HepG2 (cell line): ENCODE results near the gene ATG2A. TPM values are rescaled to one million over a fixed set of nuclear protein-coding genes. Genes with fewer than 3 reads are reported as not detected.

Source experiments
- ATAC-seq: fragments of 200-7000 bp; cut with Tn5 transposase; 3 replicates; pipeline ENCODE4 v1.9.1; 2020; ENCODE audit warnings: mild to moderate bottlenecking, moderate library complexity
- BruUV-seq: library from RNA; stranded (reverse); fragments of 400-500 nt; replicated peaks from 2 replicates; lab custom pipeline; 2021; lab: Mats Ljungman, UMichigan
- CTCF ChIA-PET: fragments of 300-600 bp; formaldehyde crosslinking; extraction: SDS; loops from one replicate; lab custom pipeline; 2021; ENCODE audit warnings: low total read pairs, inconsistent platforms, low intra/inter-chr PET ratio; lab: Yijun Ruan, JAX
- POLR2A ChIA-PET: fragments of 350-600 bp; sonication (Branson Sonifier 250); formaldehyde crosslinking; loops from one replicate; lab custom pipeline; 2020; ENCODE audit warnings: antibody characterized with exemption, inconsistent platforms; lab: Yijun Ruan, JAX
- DNase-seq: peaks from one replicate; pipeline ENCODE4 v3.0.0-alpha.2; 2015; ENCODE audit warnings: low spot score
- FAIRE-seq: peaks from 3 replicates; lab custom pipeline; 2011; peaks lifted over from hg19 to GRCh38; lab: Jason Lieb, UNC
- H2AFZ ChIP-seq: one replicate; pipeline ENCODE4 v1.6.1; 2011; ENCODE audit warnings: low read length, inconsistent platforms
- H3K27ac ChIP-seq: fragments of 300-600 bp; 3 replicates; pipeline ENCODE4 v1.8.0; 2011; ENCODE audit warnings: mixed run types, mild to moderate bottlenecking, mixed read lengths, low read length, inconsistent platforms; ENCODE audit not compliant: insufficient read depth; ENCODE audit errors: extremely low read length
- H3K27me3 ChIP-seq, 2 experiments: fragments of 200-600 bp in 1 of 2; 2 replicates in 1 of 2; 3 replicates in 1 of 2; pipeline versions ENCODE4 v1.6.0 to v1.8.0; 2011; ENCODE audit warnings: low read length in 2 of 2, mild to moderate bottlenecking in 2 of 2, moderate library complexity in 2 of 2, inconsistent platforms in 1 of 2; ENCODE audit not compliant: insufficient read depth in 2 of 2, control insufficient read depth in 1 of 2
- H3K36me3 ChIP-seq, 2 experiments: fragments of 200-600 bp in 1 of 2; replicated peaks in 1 of 2; 2 replicates in 1 of 2; 3 replicates in 1 of 2; pipeline versions ENCODE4 v1.5.1 to v1.8.0; 2011; ENCODE audit warnings: low read length in 2 of 2, inconsistent platforms in 1 of 2; ENCODE audit not compliant: insufficient read depth in 2 of 2, control insufficient read depth in 1 of 2
- H3K4me1 ChIP-seq: 2 replicates; pipeline ENCODE4 v1.5.1; 2012; ENCODE audit warnings: low read length, inconsistent platforms; ENCODE audit not compliant: insufficient read depth
- H3K4me2 ChIP-seq: 2 replicates; pipeline ENCODE4 v1.6.0; 2011; ENCODE audit warnings: low read depth, low read length, inconsistent platforms
- H3K4me3 ChIP-seq, 3 experiments: fragments of 200-600 bp in 1 of 3; sonication (generic), shearing (Covaris generic) in 1 of 3; replicated peaks in 1 of 3; 2 replicates each; pipeline ENCODE4 v1.5.1; 2011 to 2016; ENCODE audit warnings: low read length in 3 of 3, inconsistent platforms in 2 of 3, low read depth in 2 of 3, mild to moderate bottlenecking in 2 of 3, control low read depth in 1 of 3, mixed read lengths in 1 of 3; ENCODE audit not compliant: insufficient read depth in 1 of 3
- H3K79me2 ChIP-seq: one replicate; pipeline ENCODE4 v1.6.1; 2011; ENCODE audit warnings: low read length, inconsistent platforms; ENCODE audit not compliant: insufficient read depth
- H3K9ac ChIP-seq: 2 replicates; pipeline ENCODE4 v1.6.0; 2011; ENCODE audit warnings: mild to moderate bottlenecking, low read depth, low read length, inconsistent platforms; ENCODE audit not compliant: insufficient read depth
- H3K9me3 ChIP-seq: 2 replicates; pipeline ENCODE4 v1.5.1; 2012; ENCODE audit warnings: mild to moderate bottlenecking, low read length
- H4K20me1 ChIP-seq: 2 replicates; pipeline ENCODE4 v1.6.0; 2011; ENCODE audit warnings: inconsistent platforms, mild to moderate bottlenecking, low read length, moderate library complexity; ENCODE audit not compliant: insufficient read depth
- ASH2L ChIP-seq: fragments of 300-600, 200-600 bp; sonication (generic); IDR thresholded peaks from 2 replicates; pipeline ENCODE4 v1.7.0; 2017; ENCODE audit warnings: low read depth, mild to moderate bottlenecking, moderate library complexity, mixed read lengths, low read length; ENCODE audit not compliant: insufficient read length
- ATF3 ChIP-seq: sonication (generic); formaldehyde crosslinking; IDR thresholded peaks from 2 replicates; pipeline ENCODE4 v1.4.0; 2020; ENCODE audit warnings: missing genetic modification reagents
- EEA1 ChIP-seq: sonication (generic); formaldehyde crosslinking; IDR thresholded peaks from 2 replicates; pipeline ENCODE4 v1.5.1; 2020; ENCODE audit warnings: mild to moderate bottlenecking, missing genetic modification reagents, borderline replicate concordance
- KAT7 ChIP-seq: IDR thresholded peaks from 2 replicates; pipeline ENCODE4 v1.6.1; 2018; ENCODE audit warnings: borderline replicate concordance, missing compliant biosample characterization
- LCORL ChIP-seq, 2 experiments: fragments of 450-650 bp in 1 of 2; sonication (generic) in 1 of 2; formaldehyde crosslinking in 1 of 2; IDR thresholded peaks; 2 replicates each; pipeline versions ENCODE4 v1.5.0 to v1.6.1; 2017 to 2020; ENCODE audit warnings: antibody characterized with exemption in 1 of 2, missing genetic modification reagents in 1 of 2
- MYC ChIP-seq: sonication (generic); formaldehyde crosslinking; IDR thresholded peaks from 2 replicates; pipeline ENCODE4 v1.9.0; 2021; ENCODE audit warnings: missing genetic modification reagents, borderline replicate concordance
- NFE2 ChIP-seq: sonication (generic); formaldehyde crosslinking; IDR thresholded peaks from 2 replicates; pipeline ENCODE4 v1.4.0; 2020; ENCODE audit warnings: missing genetic modification reagents
- NFYB ChIP-seq: sonication (generic); formaldehyde crosslinking; IDR thresholded peaks from 2 replicates; pipeline ENCODE4 v1.4.0; 2020; ENCODE audit warnings: missing genetic modification reagents
- RARA ChIP-seq: IDR thresholded peaks from 2 replicates; pipeline ENCODE4 v1.6.1; 2016; ENCODE audit warnings: missing genetic modification reagents, missing compliant biosample characterization
- SUZ12 ChIP-seq: fragments of 150-350 bp; IDR thresholded peaks from 2 replicates; pipeline ENCODE4 v1.6.1; 2014; ENCODE audit warnings: low read depth, low read length
- TOPORS ChIP-seq: sonication (generic); formaldehyde crosslinking; IDR thresholded peaks from 2 replicates; pipeline ENCODE4 v1.8.0; 2023; ENCODE audit warnings: mild to moderate bottlenecking, missing genetic modification reagents
- ZFP37 ChIP-seq: sonication (generic); formaldehyde crosslinking; IDR thresholded peaks from 2 replicates; pipeline ENCODE4 v1.4.0; 2020; ENCODE audit warnings: missing genetic modification reagents, borderline replicate concordance
- ZNF558 ChIP-seq: sonication (generic); formaldehyde crosslinking; IDR thresholded peaks from 2 replicates; pipeline ENCODE4 v1.9.0; 2022; ENCODE audit warnings: mild to moderate bottlenecking, missing genetic modification reagents, borderline replicate concordance
- ZNF770 ChIP-seq: sonication (generic); formaldehyde crosslinking; IDR thresholded peaks from 2 replicates; pipeline ENCODE4 v1.5.0; 2020; ENCODE audit warnings: mild to moderate bottlenecking, missing genetic modification reagents
- ZNF816 ChIP-seq: sonication (generic); formaldehyde crosslinking; IDR thresholded peaks from 2 replicates; pipeline ENCODE4 v1.8.0; 2022; ENCODE audit warnings: missing genetic modification reagents, mild to moderate bottlenecking, borderline replicate concordance
- WGBS: methylation state at CpG from one replicate; pipeline ENCODE4 v1.1.6; 2017; ENCODE audit warnings: low lambda C conversion rate; 5-methylcytosine and 5-hydroxymethylcytosine counted together
- in situ Hi-C: cut with HindIII; loops from 2 replicates; pipeline ENCODE4 v1.10.0; 2017; ENCODE audit warnings: low pct_unique_long_range_greater_than_20kb; ENCODE audit not compliant: extremely low pct_ligation_motif_present
- intact Hi-C: fragments of 100-400 bp; cut with micrococcal nuclease; formaldehyde crosslinking; loops from one replicate; pipeline ENCODE4 v1.10.0; 2022; ENCODE audit not compliant: unreplicated experiment
- polyA plus RNA-seq, 8 experiments: library from polyadenylated mRNA; depleted of rRNA in 3 of 8; stranded (reverse) in 7 of 8; unstranded in 1 of 8; fragments of >200 nt; fragmentation: Illumina TruSeq in 4 of 8; extraction: Trizol in 4 of 8; gene quantifications; 2 replicates each; pipeline versions ENCODE4 v1.2.1 to v1.2.3, GENCODE V29; 2011 to 2016; ENCODE audit warnings: low read depth in 4 of 8, missing spikeins in 1 of 8, mixed read lengths in 1 of 8; ENCODE audit not compliant: insufficient read depth in 1 of 8
- total RNA-seq, 5 experiments: library from RNA; depleted of rRNA; stranded (reverse); fragments of >200 nt; fragmentation: Illumina TruSeq; extraction: Trizol; gene quantifications; 2 replicates each; pipeline ENCODE4 v1.2.3, GENCODE V29; 2016; ENCODE audit warnings: low read depth in 1 of 5

ATG2A gene
- total and polyA plus RNA-seq, 2 of the 13 experiments (the other 11 are each of a cell fraction or from before 2014, with no cell fraction given) = 6.7 to 8.0 TPM

- intact Hi-C loops = no loop called here
- no peaks in the 10 kb centered on the region for H3K27me3 ChIP-seq
- peaks cover 13 to 30% of the 10 kb centered on the region in 2 experiments; a peak in 4 of 5 replicates for H3K36me3 ChIP-seq
- H3K9ac ChIP-seq = no peak overlapping the region
- no peak overlapping the region for H3K27ac ChIP-seq
- 99% methylated on average over 4 of the region's 6 CpGs for WGBS
- no peak for ATAC-seq
- H3K4me2 ChIP-seq = no peak overlapping the region
- H3K9me3 ChIP-seq = no peaks in the 10 kb centered on the region
- TF ChIP-seq NFYB (CRISPR knock-in tag) (no peak), RARA (CRISPR knock-in tag) (no peak), NFE2 (no peak), ZFP37 (CRISPR knock-in tag) (no peak), ZNF816 (CRISPR knock-in tag) (no peak), SUZ12 (no peak), EEA1 (CRISPR knock-in tag) (no peak), KAT7 (no peak)
- ChIA-PET CTCF (no interaction called here), POLR2A (interaction anchor here (1.5 kb wide), 1 partner anchor 25 kb away, joined by 3 read pairs; no protein-coding TSS in a partner anchor)
- no peaks in the 10 kb centered on the region for H3K79me2 ChIP-seq
- in situ Hi-C loops = no loop called here
- no peak overlapping the region for H2AFZ ChIP-seq
- no peak for FAIRE-seq
- H3K4me3 ChIP-seq = no peak overlapping the region
- BruUV-seq = no TSS peak
- H3K4me1 ChIP-seq = peaks cover 43% of the 10 kb centered on the region
- DNase-seq = no peak
- no peaks in the 10 kb centered on the region for H4K20me1 ChIP-seq
These were observed 59.5 kb downstream of the ATG2A start for GRCh38 chr11:64857485-64857884.

DNA sequence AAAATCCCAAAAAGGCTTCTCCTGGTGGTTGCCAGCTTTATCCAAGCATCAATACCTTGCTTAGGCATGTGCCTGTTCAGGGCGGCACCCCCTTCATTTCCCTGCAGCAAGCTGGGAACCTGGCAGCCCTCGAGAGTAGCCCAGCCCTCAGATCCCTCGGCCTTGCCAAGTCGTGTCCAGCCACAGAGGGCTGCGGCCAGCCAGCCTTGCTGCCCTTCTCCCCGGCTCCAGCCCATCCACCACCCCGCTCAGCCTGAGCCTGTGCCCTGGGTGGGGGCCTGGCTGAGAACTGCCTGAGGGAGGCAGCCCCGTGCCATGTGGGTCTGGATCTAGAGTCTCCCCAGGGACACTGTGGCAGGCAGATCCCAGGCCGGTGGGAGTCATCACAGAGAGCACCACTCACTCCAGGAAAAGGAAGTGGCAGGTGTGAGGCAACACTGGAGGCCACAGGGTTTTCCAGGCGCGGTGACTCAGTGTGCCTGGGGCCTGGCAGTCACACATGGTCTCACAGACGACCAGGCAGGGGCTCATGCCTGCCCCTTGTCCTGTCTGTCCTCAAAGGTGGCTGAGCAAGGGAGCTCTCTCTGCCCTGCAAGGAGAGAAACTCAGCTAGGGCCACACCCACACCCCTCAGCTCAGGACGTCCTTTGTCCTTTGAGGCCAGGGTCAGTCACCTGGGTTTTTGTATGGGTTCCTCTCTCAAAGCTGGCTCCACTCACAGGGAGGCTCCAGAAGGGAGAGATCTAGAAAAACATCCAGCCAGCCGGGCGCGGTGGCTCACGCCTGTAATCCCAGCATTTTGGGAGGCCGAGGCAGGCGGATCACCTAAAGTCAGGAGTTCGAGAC lies 60.4 kb downstream of the ATG2A start:
- 0 out of 2 replicates have a peak overlapping the region, but pooled peaks have one; percentile 15 for H3K9ac ChIP-seq
- ChIA-PET POLR2A (interaction anchor here (1.0 to 3.0 kb wide), 5 partner anchors 8 to 26 kb away, joined by 3 to 23 read pairs (median 9); partner anchors contain the start of gene EHD1), CTCF (no interaction called here)
- no peak overlapping the region for H3K4me3 ChIP-seq
- BruUV-seq = no TSS peak
- DNase-seq (peak; percentile 68), ATAC-seq (no peak; the same call in 2 of the 3 replicates), FAIRE-seq (no peak)
- H3K4me1 ChIP-seq = peaks cover 35% of the 10 kb centered on the region
- H3K27ac ChIP-seq = no peak overlapping the region
- H4K20me1 ChIP-seq = no peaks in the 10 kb centered on the region
- H3K9me3 ChIP-seq = no peaks in the 10 kb centered on the region
- H3K27me3 ChIP-seq = no peaks in the 10 kb centered on the region
- intact Hi-C loops = no loop called here
- no peaks in the 10 kb centered on the region for H3K79me2 ChIP-seq
- WGBS = 91% methylated on average over 10 of the region's 20 CpGs
- no peak overlapping the region for H3K4me2 ChIP-seq
- no peak overlapping the region for H2AFZ ChIP-seq
- in situ Hi-C loops = no loop called here
- peaks cover 13 to 30% of the 10 kb centered on the region in 2 experiments; a peak in 4 of 5 replicates for H3K36me3 ChIP-seq
- TF ChIP-seq ATF3 (CRISPR knock-in tag) (peak; percentile 43; the same call in 1 of the 2 replicates), LCORL (IDR thresholded peaks at IDR 0.05) (no peak), LCORL (CRISPR knock-in tag; IDR thresholded peaks at IDR 0.05) (no peak), ASH2L (no peak), ZNF558 (CRISPR knock-in tag) (no peak), MYC (CRISPR knock-in tag) (peak; percentile 40; the same call in 1 of the 2 replicates), TOPORS (CRISPR knock-in tag) (no peak), ZNF770 (CRISPR knock-in tag) (no peak)
